Body of pancreas (tissue), 4 donors: ENCODE results near the gene TP53TG3F.
"Not testable (repeated sequence)": the region's sequence is repeated elsewhere in the genome, so short reads cannot be mapped to it uniquely, and the experiment has no call there.

Source experiments
- POLR2A ChIP-seq, 3 donors: fragments of 450-650 bp; IDR thresholded peaks; one replicate each; pipeline ENCODE4 v1.6.1; 2016; ENCODE audit warnings: antibody characterized with exemption in 3 of 3, mild to moderate bottlenecking in 2 of 3
- TF ChIP-seq, protein P1 (sequence below), 7 experiments: fragments of 450-650 bp in 4 of 7; fragments of 200-600 bp in 3 of 7; sonication (generic) in 3 of 7; IDR thresholded peaks; one replicate each; pipeline ENCODE4 v1.5.1; 2016 to 2019; ENCODE audit warnings: antibody characterized with exemption in 7 of 7

DNA sequence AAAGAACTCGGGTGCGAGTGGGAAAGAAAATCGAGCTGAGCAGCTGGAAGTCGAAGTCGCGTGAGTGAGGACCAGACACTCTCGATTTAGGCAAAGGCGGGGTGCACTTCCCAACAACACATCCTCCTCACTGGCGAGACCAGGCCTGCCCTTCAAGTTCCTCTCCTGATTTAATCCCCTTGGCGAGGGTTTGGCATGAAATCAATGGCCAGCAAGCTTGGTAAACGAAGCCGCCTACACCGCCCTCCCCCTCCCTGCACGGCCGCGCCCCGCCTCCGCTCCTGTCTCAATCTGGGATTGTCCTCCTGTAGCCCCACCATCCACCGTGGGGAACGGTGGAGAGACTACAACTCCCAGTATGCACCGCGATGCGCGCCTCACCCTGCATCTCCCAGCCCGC is at the start of gene TP53TG3F:
- TF ChIP-seq, protein P1, sequence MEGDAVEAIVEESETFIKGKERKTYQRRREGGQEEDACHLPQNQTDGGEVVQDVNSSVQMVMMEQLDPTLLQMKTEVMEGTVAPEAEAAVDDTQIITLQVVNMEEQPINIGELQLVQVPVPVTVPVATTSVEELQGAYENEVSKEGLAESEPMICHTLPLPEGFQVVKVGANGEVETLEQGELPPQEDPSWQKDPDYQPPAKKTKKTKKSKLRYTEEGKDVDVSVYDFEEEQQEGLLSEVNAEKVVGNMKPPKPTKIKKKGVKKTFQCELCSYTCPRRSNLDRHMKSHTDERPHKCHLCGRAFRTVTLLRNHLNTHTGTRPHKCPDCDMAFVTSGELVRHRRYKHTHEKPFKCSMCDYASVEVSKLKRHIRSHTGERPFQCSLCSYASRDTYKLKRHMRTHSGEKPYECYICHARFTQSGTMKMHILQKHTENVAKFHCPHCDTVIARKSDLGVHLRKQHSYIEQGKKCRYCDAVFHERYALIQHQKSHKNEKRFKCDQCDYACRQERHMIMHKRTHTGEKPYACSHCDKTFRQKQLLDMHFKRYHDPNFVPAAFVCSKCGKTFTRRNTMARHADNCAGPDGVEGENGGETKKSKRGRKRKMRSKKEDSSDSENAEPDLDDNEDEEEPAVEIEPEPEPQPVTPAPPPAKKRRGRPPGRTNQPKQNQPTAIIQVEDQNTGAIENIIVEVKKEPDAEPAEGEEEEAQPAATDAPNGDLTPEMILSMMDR (IDR thresholded peaks at IDR 0.05): not testable (repeated sequence)
- not testable (repeated sequence) for TF ChIP-seq POLR2A (IDR thresholded peaks at IDR 0.05)
